Endothelial cell of umbilical vein (primary cell): Measurements from ENCODE around the gene MFSD2A. TPM values are rescaled to one million over a fixed set of nuclear protein-coding genes. Genes with fewer than 3 reads are reported as not detected.
"Not testable (repeated sequence)": the region's sequence is repeated elsewhere in the genome, so short reads cannot be mapped to it uniquely, and the experiment has no call there.

Source experiments
- BruUV-seq: library from RNA; stranded (reverse); fragments of 400-500 nt; replicated peaks from 2 replicates; lab custom pipeline; 2021; lab: Mats Ljungman, UMichigan
- CTCF ChIA-PET: fragments of 300-600, 350-600 bp; sonication (Branson Sonifier 250); formaldehyde crosslinking; loops from one replicate; lab custom pipeline; 2021; ENCODE audit warnings: antibody characterized with exemption, inconsistent platforms; lab: Charles Lee
- POLR2A ChIA-PET: fragments of 300-600, 350-600 bp; sonication (Branson Sonifier 250); formaldehyde crosslinking; loops from one replicate; lab custom pipeline; 2021; ENCODE audit warnings: antibody characterized with exemption, inconsistent platforms; lab: Charles Lee
- DNase-seq: peaks from one replicate; pipeline ENCODE4 v3.0.0-alpha.2; 2011; ENCODE audit warnings: low read depth, low spot score
- FAIRE-seq: peaks from 2 replicates; lab custom pipeline; 2011; peaks lifted over from hg19 to GRCh38; lab: Jason Lieb, UNC
- H2AFZ ChIP-seq: 2 replicates; pipeline ENCODE4 v1.6.0; 2012; ENCODE audit warnings: low read depth, low read length, control low read depth, inconsistent platforms
- H3K27ac ChIP-seq: 2 replicates; pipeline ENCODE4 v1.5.1; 2011; ENCODE audit warnings: low read depth, mild to moderate bottlenecking, control low read depth, low read length, moderate library complexity; ENCODE audit not compliant: insufficient read depth
- H3K27me3 ChIP-seq, 2 experiments: 2 replicates each; pipeline versions ENCODE4 v1.6.0 to v1.6.1; 2011; ENCODE audit warnings: low read length in 2 of 2, mixed read lengths in 1 of 2; ENCODE audit not compliant: control insufficient read depth in 2 of 2, insufficient read depth in 2 of 2
- H3K36me3 ChIP-seq, 2 experiments: 2 replicates in 1 of 2; 3 replicates in 1 of 2; pipeline ENCODE4 v1.5.1; 2011; ENCODE audit warnings: low read length in 2 of 2, mild to moderate bottlenecking in 1 of 2, moderate library complexity in 1 of 2; ENCODE audit not compliant: control insufficient read depth in 2 of 2, insufficient read depth in 2 of 2; ENCODE audit errors: extremely low read depth in 1 of 2
- H3K4me1 ChIP-seq: 3 replicates; pipeline ENCODE4 v1.5.1; 2011; ENCODE audit warnings: mild to moderate bottlenecking, low read length; ENCODE audit not compliant: control insufficient read depth, insufficient read depth; ENCODE audit errors: extremely low read depth
- H3K4me2 ChIP-seq: 2 replicates; pipeline ENCODE4 v1.6.1; 2011; ENCODE audit warnings: low read length, control low read depth, mixed read lengths; ENCODE audit not compliant: insufficient read depth
- H3K4me3 ChIP-seq, 3 experiments: fragments of 200-600 bp in 1 of 3; sonication (generic), shearing (Covaris generic) in 1 of 3; replicated peaks in 1 of 3; 2 replicates each; pipeline ENCODE4 v1.5.1; 2011 to 2016; ENCODE audit warnings: control low read depth in 3 of 3, low read length in 3 of 3, mild to moderate bottlenecking in 2 of 3, inconsistent platforms in 1 of 3, low read depth in 1 of 3, moderate library complexity in 1 of 3; ENCODE audit not compliant: insufficient read depth in 1 of 3
- H3K79me2 ChIP-seq: 2 replicates; pipeline ENCODE4 v1.6.0; 2012; ENCODE audit warnings: low read length, inconsistent platforms; ENCODE audit not compliant: control insufficient read depth, insufficient read depth
- H3K9ac ChIP-seq: replicated peaks from 2 replicates; pipeline ENCODE3; 2011; ENCODE audit warnings: low read length, control low read depth; ENCODE audit not compliant: insufficient read depth; ENCODE audit errors: extremely low read depth
- H3K9me1 ChIP-seq: replicated peaks from 3 replicates; pipeline ENCODE4 v1.6.0; 2011; ENCODE audit warnings: mild to moderate bottlenecking, low read length; ENCODE audit not compliant: control insufficient read depth, insufficient read depth; ENCODE audit errors: extremely low read depth
- H3K9me3 ChIP-seq: replicated peaks from 2 replicates; pipeline ENCODE4 v1.5.1; 2012; ENCODE audit warnings: low read length, inconsistent platforms; ENCODE audit not compliant: control insufficient read depth, insufficient read depth
- H4K20me1 ChIP-seq: replicated peaks from 2 replicates; pipeline ENCODE3; 2011; ENCODE audit warnings: mild to moderate bottlenecking, low read length; ENCODE audit not compliant: control insufficient read depth, insufficient read depth; ENCODE audit errors: extremely low read depth
- EZH2 ChIP-seq: IDR thresholded peaks from 2 replicates; pipeline ENCODE4 v1.6.1; 2012; ENCODE audit warnings: borderline replicate concordance, low read depth, mild to moderate bottlenecking, moderate library complexity, low read length, inconsistent platforms; ENCODE audit not compliant: severe bottlenecking
- FOS ChIP-seq: IDR thresholded peaks from 2 replicates; pipeline ENCODE4 v1.6.1; 2011; ENCODE audit warnings: mild to moderate bottlenecking, low read length, moderate library complexity, borderline replicate concordance; ENCODE audit not compliant: insufficient read depth
- GATA2 ChIP-seq: IDR thresholded peaks from 2 replicates; pipeline ENCODE4 v1.7.0; 2011; ENCODE audit warnings: low read depth, mild to moderate bottlenecking, moderate library complexity, mixed read lengths, low read length; ENCODE audit not compliant: insufficient read length, insufficient read depth
- JUN ChIP-seq: IDR thresholded peaks from 2 replicates; pipeline ENCODE4 v1.6.1; 2011; ENCODE audit warnings: borderline replicate concordance, low read depth; ENCODE audit not compliant: insufficient read length, insufficient read depth
- MYC ChIP-seq: IDR thresholded peaks from one replicate; pipeline ENCODE4 v1.6.1; 2011; ENCODE audit warnings: mild to moderate bottlenecking, low read depth, low read length
- POLR2A ChIP-seq: IDR thresholded peaks from 2 replicates; pipeline ENCODE4 v1.6.1; 2012; ENCODE audit warnings: low read depth, mild to moderate bottlenecking, control low read depth, low read length
- POLR2AphosphoS5 ChIP-seq: IDR thresholded peaks from 2 replicates; pipeline ENCODE4 v1.6.1; 2012; ENCODE audit warnings: low read depth, mild to moderate bottlenecking, control low read depth, low read length, moderate library complexity; ENCODE audit not compliant: insufficient read depth
- dilution Hi-C: fragments of 300-500 bp; cut with MboI; formaldehyde crosslinking; loops from one replicate; pipeline ENCODE4 v1.15.0; 2019; ENCODE audit warnings: low sequenced_read_pairs; ENCODE audit not compliant: extremely low pct_ligation_motif_present
- intact Hi-C: fragments of 100-400 bp; cut with micrococcal nuclease; formaldehyde crosslinking; loops from one replicate; pipeline ENCODE4 v1.10.0; 2022
- polyA plus RNA-seq, 4 experiments: library from polyadenylated mRNA; depleted of rRNA in 3 of 4; stranded (reverse) in 3 of 4; unstranded in 1 of 4; fragments of >200 nt; gene quantifications; 2 replicates each; pipeline versions ENCODE4 v1.2.1 to v1.2.3, GENCODE V29; 2011 to 2012; ENCODE audit warnings: missing spikeins in 1 of 4
- total RNA-seq: library from RNA; stranded (reverse); gene quantifications from 2 replicates; pipeline ENCODE4 v1.2.3, GENCODE V29; 2021
- TF ChIP-seq, protein P1 (sequence below): IDR thresholded peaks from 2 replicates; pipeline ENCODE4 v1.6.1; 2011; ENCODE audit not compliant: insufficient read depth, insufficient read length
- TF ChIP-seq, protein P2 (sequence below), 2 donors: IDR thresholded peaks; 1 replicate in 1 of 2; 2 replicates in 1 of 2; pipeline ENCODE4 v1.5.1; 2011; ENCODE audit warnings: low read length in 2 of 2, mild to moderate bottlenecking in 2 of 2, moderate library complexity in 2 of 2, control low read depth in 1 of 2, inconsistent platforms in 1 of 2, low read depth in 1 of 2; ENCODE audit not compliant: insufficient read depth in 1 of 2; ENCODE audit errors: extremely low read depth in 1 of 2

Gene MFSD2A
- total and polyA plus RNA-seq, 2 donors (not counting 3 experiments of a cell fraction or from before 2014, with no cell fraction given) = 2.7 to 5.5 TPM

DNA sequence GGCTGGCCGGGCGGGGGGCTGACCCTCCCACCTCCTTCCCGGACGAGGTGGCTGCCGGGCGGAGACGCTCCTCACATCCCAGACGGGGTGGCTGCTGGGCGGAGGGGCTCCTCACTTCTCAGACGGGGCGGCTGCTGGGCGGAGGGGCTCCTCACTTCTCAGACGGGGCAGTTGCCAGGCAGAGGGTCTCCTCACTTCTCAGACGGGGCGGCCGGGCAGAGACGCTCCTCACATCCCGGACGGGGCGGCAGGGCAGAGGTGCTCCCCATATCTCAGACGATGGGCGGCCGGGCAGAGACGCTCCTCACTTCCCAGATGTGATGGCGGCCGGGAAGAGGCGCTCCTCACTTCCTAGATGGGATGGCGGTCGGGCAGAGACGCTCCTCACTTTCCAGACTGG is 41.8 kb upstream of the MFSD2A start:
- H3K79me2 ChIP-seq, H4K20me1 ChIP-seq, H3K27ac ChIP-seq, FAIRE-seq, intact Hi-C loops, dilution Hi-C loops, H3K9ac ChIP-seq, H3K9me3 ChIP-seq, H3K4me3 ChIP-seq, H2AFZ ChIP-seq, H3K9me1 ChIP-seq, DNase-seq, H3K4me2 ChIP-seq, POLR2A ChIA-PET, BruUV-seq, H3K36me3 ChIP-seq, H3K27me3 ChIP-seq, H3K4me1 ChIP-seq, CTCF ChIA-PET: not testable (repeated sequence)

DNA sequence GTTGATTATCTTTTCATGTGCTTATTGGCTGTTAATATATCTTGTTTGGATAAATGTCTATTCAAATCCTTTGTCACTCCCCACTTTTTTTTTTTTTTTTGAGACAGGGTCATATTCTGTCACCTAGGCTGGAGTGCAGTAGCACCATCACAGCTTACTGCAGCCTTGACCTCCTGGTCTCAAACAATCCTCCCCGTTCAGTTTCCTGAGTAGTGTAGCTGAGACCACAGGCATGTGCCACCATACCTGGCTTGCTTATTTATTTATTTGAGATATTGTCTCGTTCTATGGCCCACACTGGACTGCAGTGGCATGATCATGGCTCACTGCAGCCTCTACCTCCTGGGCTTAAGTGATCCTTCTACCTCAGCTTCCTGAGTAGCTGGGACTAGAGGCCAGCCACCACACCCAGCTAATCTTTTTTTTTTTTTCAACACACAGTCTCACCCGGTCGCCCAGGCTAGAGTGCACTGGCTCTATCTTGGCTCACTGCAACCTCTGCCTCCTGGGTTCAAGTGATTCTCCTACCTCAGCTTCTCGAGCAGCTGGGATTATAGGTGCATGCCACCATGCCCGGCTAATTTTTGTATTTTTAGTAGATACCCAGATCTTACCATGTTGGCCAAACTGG is 39.3 kb upstream of the MFSD2A start:
- CTCF ChIA-PET = interaction anchor here (0.6 to 6.3 kb wide), 4 partner anchors 8 to 117 kb away, joined by 3 to 34 read pairs (median 4); partner anchors contain the start of gene MYCL
- FAIRE-seq (no peak), DNase-seq (no peak)
- Histone ChIP-seq H3K36me3 (no peaks in the 10 kb centered on the region), H3K27ac (no peak overlapping the region), H3K4me3 (no peak overlapping the region), H3K4me1 (no peaks in the 10 kb centered on the region), H3K9ac (no peak overlapping the region), H3K4me2 (no peak overlapping the region), H3K27me3 (peaks cover 0 to 3% of the 10 kb centered on the region in 2 experiments), H3K79me2 (no peaks in the 10 kb centered on the region), H4K20me1 (no peaks in the 10 kb centered on the region), H2AFZ (no peak overlapping the region), H3K9me3 (no peaks in the 10 kb centered on the region), H3K9me1 (no peaks in the 10 kb centered on the region)
- POLR2A ChIA-PET = no interaction called here
- no TSS peak for BruUV-seq
- dilution Hi-C loops = no loop called here
- no peak for TF ChIP-seq EZH2
- TF ChIP-seq JUN = no peak
- TF ChIP-seq MYC = no peak
- TF ChIP-seq, protein P1, sequence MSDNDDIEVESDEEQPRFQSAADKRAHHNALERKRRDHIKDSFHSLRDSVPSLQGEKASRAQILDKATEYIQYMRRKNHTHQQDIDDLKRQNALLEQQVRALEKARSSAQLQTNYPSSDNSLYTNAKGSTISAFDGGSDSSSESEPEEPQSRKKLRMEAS = no peak
- TF ChIP-seq FOS = no peak
- no peak for TF ChIP-seq POLR2AphosphoS5
- TF ChIP-seq GATA2 = no peak
- TF ChIP-seq, protein P2, sequence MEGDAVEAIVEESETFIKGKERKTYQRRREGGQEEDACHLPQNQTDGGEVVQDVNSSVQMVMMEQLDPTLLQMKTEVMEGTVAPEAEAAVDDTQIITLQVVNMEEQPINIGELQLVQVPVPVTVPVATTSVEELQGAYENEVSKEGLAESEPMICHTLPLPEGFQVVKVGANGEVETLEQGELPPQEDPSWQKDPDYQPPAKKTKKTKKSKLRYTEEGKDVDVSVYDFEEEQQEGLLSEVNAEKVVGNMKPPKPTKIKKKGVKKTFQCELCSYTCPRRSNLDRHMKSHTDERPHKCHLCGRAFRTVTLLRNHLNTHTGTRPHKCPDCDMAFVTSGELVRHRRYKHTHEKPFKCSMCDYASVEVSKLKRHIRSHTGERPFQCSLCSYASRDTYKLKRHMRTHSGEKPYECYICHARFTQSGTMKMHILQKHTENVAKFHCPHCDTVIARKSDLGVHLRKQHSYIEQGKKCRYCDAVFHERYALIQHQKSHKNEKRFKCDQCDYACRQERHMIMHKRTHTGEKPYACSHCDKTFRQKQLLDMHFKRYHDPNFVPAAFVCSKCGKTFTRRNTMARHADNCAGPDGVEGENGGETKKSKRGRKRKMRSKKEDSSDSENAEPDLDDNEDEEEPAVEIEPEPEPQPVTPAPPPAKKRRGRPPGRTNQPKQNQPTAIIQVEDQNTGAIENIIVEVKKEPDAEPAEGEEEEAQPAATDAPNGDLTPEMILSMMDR (IDR thresholded peaks at IDR 0.05; ENCODE audit: extremely low read depth in 1 of 2, insufficient read depth in 1 of 2, low read depth in 1 of 2, low read length in 2 of 2) = no peak
- TF ChIP-seq POLR2A = no peak
- intact Hi-C loops = loop anchor here (5.0 kb wide), 2 partner anchors 42 to 98 kb away; partner anchors contain the start of gene MFSD2A
